IMR-90 (cell line): Measurements from ENCODE around the gene MED22. TPM values are rescaled to one million over a fixed set of nuclear protein-coding genes. Genes with fewer than 3 reads are reported as not detected.

ENCODE experiments used
- ATAC-seq: fragments of 200-7000 bp; cut with Tn5 transposase; 2 replicates; pipeline ENCODE4 v1.9.1; 2020; ENCODE audit warnings: low read depth, mild to moderate bottlenecking, moderate library complexity
- BruUV-seq: library from RNA; stranded (reverse); fragments of 400-500 nt; replicated peaks from 2 replicates; lab custom pipeline; 2021; lab: Mats Ljungman, UMichigan
- CTCF ChIA-PET: fragments of 300-600 bp; formaldehyde crosslinking; extraction: SDS; loops from one replicate; lab custom pipeline; 2021; ENCODE audit warnings: antibody characterized with exemption; lab: Yijun Ruan, JAX
- POLR2A ChIA-PET: fragments of 300-600 bp; sonication (Branson Sonifier 250); formaldehyde crosslinking; loops from one replicate; lab custom pipeline; 2022; ENCODE audit warnings: antibody characterized with exemption; ENCODE audit not compliant: unreplicated experiment; lab: Charles Lee
- DNase-seq: peaks from one replicate; pipeline ENCODE4 v3.0.0; 2013
- H2AFZ ChIP-seq: replicated peaks from 2 replicates; pipeline ENCODE3; 2013; ENCODE audit warnings: low read length, mild to moderate bottlenecking; ENCODE audit not compliant: poor library complexity
- H2AK5ac ChIP-seq: 2 replicates; pipeline ENCODE4 v1.6.1; 2013; ENCODE audit warnings: low read depth, low read length, inconsistent platforms
- H2AK9ac ChIP-seq: replicated peaks from 2 replicates; pipeline ENCODE3; 2013; ENCODE audit warnings: mild to moderate bottlenecking, low read depth, low read length, moderate library complexity; ENCODE audit not compliant: poor library complexity
- H2BK120ac ChIP-seq: 2 replicates; pipeline ENCODE4 v1.6.1; 2013; ENCODE audit warnings: low read depth, low read length, inconsistent platforms
- H2BK15ac ChIP-seq: 3 replicates; pipeline ENCODE4 v1.6.1; 2013; ENCODE audit warnings: low read depth, low read length, inconsistent platforms
- H2BK20ac ChIP-seq: 2 replicates; pipeline ENCODE4 v1.6.1; 2013; ENCODE audit warnings: low read depth, mild to moderate bottlenecking, inconsistent platforms, low read length, moderate library complexity
- H2BK5ac ChIP-seq: 2 replicates; pipeline ENCODE4 v1.6.1; 2013; ENCODE audit warnings: mild to moderate bottlenecking, low read depth, low read length, inconsistent platforms; ENCODE audit not compliant: poor library complexity, severe bottlenecking
- H3K14ac ChIP-seq: replicated peaks from 2 replicates; pipeline ENCODE4 v1.6.1; 2013; ENCODE audit warnings: low read depth, low read length, inconsistent platforms
- H3K18ac ChIP-seq: 2 replicates; pipeline ENCODE4 v1.6.1; 2013; ENCODE audit warnings: low read depth, low read length, control low read depth
- H3K23ac ChIP-seq: 2 replicates; pipeline ENCODE4 v1.6.1; 2013; ENCODE audit warnings: low read depth, low read length, inconsistent platforms
- H3K27ac ChIP-seq: 2 replicates; pipeline ENCODE4 v1.5.1; 2013; ENCODE audit warnings: mild to moderate bottlenecking, control low read depth, low read length; ENCODE audit not compliant: insufficient read depth
- H3K27me3 ChIP-seq: 2 replicates; pipeline ENCODE4 v1.6.1; 2013; ENCODE audit warnings: low read length; ENCODE audit not compliant: control insufficient read depth, insufficient read depth
- H3K36me3 ChIP-seq: 2 replicates; pipeline ENCODE4 v1.6.1; 2013; ENCODE audit warnings: low read length, mixed read lengths; ENCODE audit not compliant: control insufficient read depth, insufficient read depth
- H3K4ac ChIP-seq: 2 replicates; pipeline ENCODE4 v1.6.1; 2013; ENCODE audit warnings: low read depth, low read length, inconsistent platforms
- H3K4me1 ChIP-seq: 2 replicates; pipeline ENCODE4 v1.6.1; 2013; ENCODE audit warnings: low read length, mixed read lengths; ENCODE audit not compliant: control insufficient read depth, insufficient read depth
- H3K4me2 ChIP-seq: 2 replicates; pipeline ENCODE4 v1.6.1; 2013; ENCODE audit warnings: low read depth, mild to moderate bottlenecking, control low read depth, low read length, moderate library complexity
- H3K4me3 ChIP-seq: 2 replicates; pipeline ENCODE4 v1.5.1; 2013; ENCODE audit warnings: low read depth, mild to moderate bottlenecking, control low read depth, low read length, moderate library complexity; ENCODE audit not compliant: insufficient read depth
- H3K56ac ChIP-seq: 2 replicates; pipeline ENCODE4 v1.6.1; 2013; ENCODE audit warnings: low read length, inconsistent platforms; ENCODE audit not compliant: insufficient read depth; ENCODE audit errors: extremely low read depth
- H3K79me1 ChIP-seq, 2 experiments: 2 replicates each; pipeline ENCODE4 v1.6.1; 2013; ENCODE audit warnings: low read length in 2 of 2, inconsistent platforms in 1 of 2, low read depth in 1 of 2
- H3K9ac ChIP-seq: 2 replicates; pipeline ENCODE4 v1.6.1; 2013; ENCODE audit warnings: low read depth, low read length, control low read depth
- H3K9me1 ChIP-seq: 2 replicates; pipeline ENCODE4 v1.6.1; 2013; ENCODE audit warnings: low read length, inconsistent platforms; ENCODE audit not compliant: insufficient read depth
- H3K9me3 ChIP-seq: 2 replicates; pipeline ENCODE4 v1.6.1; 2013; ENCODE audit warnings: low read length; ENCODE audit not compliant: control insufficient read depth, insufficient read depth
- H4K20me1 ChIP-seq: 2 replicates; pipeline ENCODE4 v1.6.1; 2013; ENCODE audit warnings: low read length, inconsistent platforms; ENCODE audit not compliant: insufficient read depth
- H4K5ac ChIP-seq: 2 replicates; pipeline ENCODE4 v1.6.1; 2013; ENCODE audit warnings: mild to moderate bottlenecking, low read depth, low read length, control low read depth
- H4K8ac ChIP-seq, 2 experiments: 2 replicates each; pipeline ENCODE4 v1.6.1; 2013; ENCODE audit warnings: low read depth in 2 of 2, low read length in 2 of 2, control low read depth in 1 of 2, inconsistent platforms in 1 of 2
- H4K91ac ChIP-seq: 2 replicates; pipeline ENCODE4 v1.6.1; 2013; ENCODE audit warnings: low read depth, low read length, inconsistent platforms; ENCODE audit not compliant: insufficient read depth
- CEBPB ChIP-seq: IDR thresholded peaks from 2 replicates; pipeline ENCODE4 v1.6.1; 2012; ENCODE audit warnings: low read depth, low read length, improper control_type of control experiment
- MAFK ChIP-seq: IDR thresholded peaks from 2 replicates; pipeline ENCODE4 v1.6.1; 2012; ENCODE audit warnings: low read depth, low read length, improper control_type of control experiment
- RAD21 ChIP-seq: IDR thresholded peaks from 2 replicates; pipeline ENCODE4 v1.6.1; 2012; ENCODE audit warnings: low read length, improper control_type of control experiment
- RCOR1 ChIP-seq: IDR thresholded peaks from 2 replicates; pipeline ENCODE4 v1.6.1; 2012; ENCODE audit warnings: mild to moderate bottlenecking, low read length, improper control_type of control experiment; ENCODE audit not compliant: insufficient replicate concordance
- SMC3 ChIP-seq: fragments of 150-350 bp; IDR thresholded peaks from 2 replicates; pipeline ENCODE4 v1.6.1; 2016; ENCODE audit warnings: low read depth, mild to moderate bottlenecking, antibody characterized with exemption, low read length, moderate library complexity
- WGBS, 2 experiments: methylation state at CpG; one replicate each; pipeline versions ENCODE4 v1.1.5 to v1.1.7; 2013; ENCODE audit warnings: missing lambda C conversion rate in 2 of 2; ENCODE audit not compliant: insufficient read length in 1 of 2; ENCODE audit errors: extremely low coverage in 2 of 2; 5-methylcytosine and 5-hydroxymethylcytosine counted together
- dilution Hi-C: fragments of 300-500 bp; cut with HindIII; formaldehyde crosslinking; loops from one replicate; pipeline ENCODE4 v1.14.3; 2018; ENCODE audit warnings: low sequenced_read_pairs; ENCODE audit not compliant: unreplicated experiment
- in situ Hi-C: fragments of 300-500 bp; cut with MboI; formaldehyde crosslinking; loops from 3 replicates; pipeline ENCODE4 v1.14.3; 2019; ENCODE audit warnings: low sequenced_read_pairs, inconsistent platforms, mixed read lengths
- intact Hi-C: fragments of 100-400 bp; cut with micrococcal nuclease; formaldehyde crosslinking; loops from 2 replicates; pipeline ENCODE4 v1.10.0; 2022
- polyA plus RNA-seq, 3 experiments: library from polyadenylated mRNA; depleted of rRNA; stranded (reverse); fragments of >200 nt; gene quantifications; 2 replicates each; pipeline ENCODE4 v1.2.3, GENCODE V29; 2012; ENCODE audit warnings: low replicate concordance in 1 of 3
- total RNA-seq: library from RNA; depleted of rRNA; stranded (reverse); fragments of >200 nt; gene quantifications from 2 replicates; pipeline ENCODE4 v1.2.3, GENCODE V29; 2012
- TF ChIP-seq, protein P1 (sequence below): conservative IDR thresholded peaks from 2 replicates; pipeline ENCODE4 v1.5.1; 2012; ENCODE audit warnings: mild to moderate bottlenecking, low read depth, low read length, improper control_type of control experiment

The MED22 gene
- total and polyA plus RNA-seq, 2 of the 4 experiments (the other 2 are of a cell fraction), result 7.9 to 28.3 TPM

DNA sequence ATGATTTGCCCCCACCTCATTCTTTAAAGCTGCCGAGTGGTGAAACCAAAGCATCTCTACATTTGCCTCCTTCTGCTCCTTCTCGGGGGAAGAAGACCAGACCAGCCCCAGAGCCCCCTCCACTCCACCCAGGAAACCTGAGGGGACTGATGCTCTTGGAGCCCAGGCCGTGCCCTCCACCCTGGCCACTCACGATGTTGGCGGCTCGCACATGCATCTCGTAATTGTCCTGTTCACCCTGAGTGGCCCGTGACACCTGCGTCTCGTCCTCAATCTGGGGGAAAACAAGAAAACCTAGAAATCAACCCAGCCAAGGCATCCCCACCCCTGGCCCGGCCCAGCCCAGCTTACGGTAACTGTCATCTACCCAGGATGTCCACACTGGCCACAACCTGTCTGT is 3.0 kb downstream of the MED22 start:
- H3K18ac ChIP-seq, result no peak overlapping the region
- H3K4me1 ChIP-seq, result peaks cover 15% of the 10 kb centered on the region
- H3K27ac ChIP-seq, result no peak overlapping the region
- no peak overlapping the region for H3K23ac ChIP-seq
- in situ Hi-C loops (no loop called here), intact Hi-C loops (no loop called here), dilution Hi-C loops (no loop called here)
- no peak overlapping the region for H3K9ac ChIP-seq
- no peak overlapping the region for H3K4me3 ChIP-seq
- CTCF ChIA-PET, result no interaction called here
- H3K79me1 ChIP-seq, result peaks cover 26 to 59% of the 10 kb centered on the region in 2 experiments
- no peak overlapping the region for H2BK20ac ChIP-seq
- no peak overlapping the region for H3K14ac ChIP-seq
- H4K5ac ChIP-seq, result no peak overlapping the region
- H2AK5ac ChIP-seq, result no peak overlapping the region
- no peak overlapping the region for H2BK5ac ChIP-seq
- H3K56ac ChIP-seq, result no peak overlapping the region
- H4K20me1 ChIP-seq, result peaks cover 27% of the 10 kb centered on the region
- H2AFZ ChIP-seq, result no peak overlapping the region
- H3K9me1 ChIP-seq, result peaks cover 6% of the 10 kb centered on the region; the same call in 1 of the 2 replicates
- peaks cover 66% of the 10 kb centered on the region for H3K36me3 ChIP-seq
- no peaks in the 10 kb centered on the region for H3K27me3 ChIP-seq
- H2AK9ac ChIP-seq, result no peak overlapping the region
- no peak overlapping the region for H2BK15ac ChIP-seq
- no TSS peak for BruUV-seq
- ATAC-seq (no peak), DNase-seq (no peak)
- 94% methylated on average over 8 of the region's 12 CpGs; no CpG with 5 or more reads in 1 of the 2 experiments for WGBS, 2 experiments
- H3K4ac ChIP-seq, result no peak overlapping the region
- no peak overlapping the region for H4K8ac ChIP-seq
- no peak overlapping the region for H2BK120ac ChIP-seq
- H4K91ac ChIP-seq, result no peak overlapping the region
- TF ChIP-seq RAD21, result no peak
- TF ChIP-seq CEBPB, result no peak
- TF ChIP-seq, protein P1, sequence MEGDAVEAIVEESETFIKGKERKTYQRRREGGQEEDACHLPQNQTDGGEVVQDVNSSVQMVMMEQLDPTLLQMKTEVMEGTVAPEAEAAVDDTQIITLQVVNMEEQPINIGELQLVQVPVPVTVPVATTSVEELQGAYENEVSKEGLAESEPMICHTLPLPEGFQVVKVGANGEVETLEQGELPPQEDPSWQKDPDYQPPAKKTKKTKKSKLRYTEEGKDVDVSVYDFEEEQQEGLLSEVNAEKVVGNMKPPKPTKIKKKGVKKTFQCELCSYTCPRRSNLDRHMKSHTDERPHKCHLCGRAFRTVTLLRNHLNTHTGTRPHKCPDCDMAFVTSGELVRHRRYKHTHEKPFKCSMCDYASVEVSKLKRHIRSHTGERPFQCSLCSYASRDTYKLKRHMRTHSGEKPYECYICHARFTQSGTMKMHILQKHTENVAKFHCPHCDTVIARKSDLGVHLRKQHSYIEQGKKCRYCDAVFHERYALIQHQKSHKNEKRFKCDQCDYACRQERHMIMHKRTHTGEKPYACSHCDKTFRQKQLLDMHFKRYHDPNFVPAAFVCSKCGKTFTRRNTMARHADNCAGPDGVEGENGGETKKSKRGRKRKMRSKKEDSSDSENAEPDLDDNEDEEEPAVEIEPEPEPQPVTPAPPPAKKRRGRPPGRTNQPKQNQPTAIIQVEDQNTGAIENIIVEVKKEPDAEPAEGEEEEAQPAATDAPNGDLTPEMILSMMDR, result no peak
- TF ChIP-seq MAFK, result no peak
- TF ChIP-seq SMC3, result no peak
- no peak for TF ChIP-seq RCOR1
- POLR2A ChIA-PET, result no interaction called here
- H3K9me3 ChIP-seq, result no peaks in the 10 kb centered on the region
- H3K4me2 ChIP-seq, result no peak overlapping the region
